ENCODE data around the gene HPRT1.

The HPRT1 gene

GRCh38 chrX:134528960-134529359 lies 69.0 kb downstream of the HPRT1 start:
- Histone ChIP-seq H3K27me3 (ENCODE audit: insufficient read depth, low read length) (no peaks in the 10 kb centered on the region; the same call in 1 of the 2 replicates), H3K4me1 (ENCODE audit: insufficient read depth, low read length) (no peaks in the 10 kb centered on the region), H3K9me3 (ENCODE audit: insufficient read depth, low read depth, low read length) (no peaks in the 10 kb centered on the region), H3K27ac (ENCODE audit: low read length) (no peak overlapping the region), H3K36me3 (ENCODE audit: insufficient read depth, low read depth, low read length) (no peaks in the 10 kb centered on the region), H3K9ac (ENCODE audit: low read depth, low read length) (no peak overlapping the region), H3K4me3 (ENCODE audit: low read length) (no peak overlapping the region)

DNA sequence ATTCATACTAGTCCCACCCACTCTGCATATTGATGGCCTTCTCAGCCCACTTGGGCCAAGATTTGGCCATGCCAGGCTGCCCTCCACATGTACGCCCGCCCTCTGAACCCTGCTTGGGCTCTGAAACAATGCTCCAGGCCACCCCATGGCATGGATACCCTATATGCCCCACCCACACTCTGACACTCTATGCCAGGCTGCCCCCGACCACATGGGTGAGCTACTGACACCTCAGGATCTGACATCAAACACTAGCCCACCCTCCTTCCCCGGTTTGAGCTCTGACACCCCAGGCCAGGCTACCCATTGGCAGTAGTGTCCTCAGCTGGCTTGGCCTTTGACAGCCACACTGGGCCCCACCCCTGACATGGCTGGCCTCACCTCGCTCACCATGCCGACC lies 69.5 kb downstream of the HPRT1 start:
- Histone ChIP-seq H3K27ac (ENCODE audit: low read length) (no peak overlapping the region), H3K9ac (ENCODE audit: low read depth, low read length) (no peak overlapping the region), H3K4me3 (ENCODE audit: low read length) (no peak overlapping the region), H3K4me1 (ENCODE audit: insufficient read depth, low read length) (no peaks in the 10 kb centered on the region), H3K36me3 (ENCODE audit: insufficient read depth, low read depth, low read length) (no peaks in the 10 kb centered on the region), H3K9me3 (ENCODE audit: insufficient read depth, low read depth, low read length) (no peaks in the 10 kb centered on the region), H3K27me3 (ENCODE audit: insufficient read depth, low read length) (peaks cover 2% of the 10 kb centered on the region; the same call in 1 of the 2 replicates)

DNA sequence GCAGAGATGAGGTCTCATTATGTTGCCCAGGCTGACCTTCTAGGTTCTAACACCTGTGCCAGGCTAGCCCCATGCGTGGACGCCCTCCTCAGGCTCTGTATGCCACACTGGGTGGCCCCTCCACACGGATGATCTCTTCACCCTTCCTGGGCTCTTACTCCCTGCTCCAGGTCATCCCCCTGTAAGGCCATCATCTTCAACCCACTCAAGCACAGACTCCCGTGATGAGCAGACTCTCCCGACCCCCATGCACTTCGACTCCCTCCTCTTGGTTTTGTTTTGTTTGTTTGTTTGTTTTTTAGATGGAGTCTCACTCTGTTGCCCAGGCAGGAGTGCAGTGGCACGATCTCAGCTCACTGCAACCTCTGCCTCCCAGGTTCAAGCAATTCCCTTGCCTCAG lies 70.9 kb downstream of the HPRT1 start:
- Histone ChIP-seq H3K9ac (ENCODE audit: low read depth, low read length) (no peak overlapping the region), H3K27me3 (ENCODE audit: insufficient read depth, low read length) (peaks cover 6% of the 10 kb centered on the region; the same call in 1 of the 2 replicates)

GRCh38 chrX:134533352-134533751 lies 73.4 kb downstream of the HPRT1 start:
- Histone ChIP-seq H3K36me3 (ENCODE audit: insufficient read depth, low read depth, low read length) (no peaks in the 10 kb centered on the region), H3K9ac (ENCODE audit: low read depth, low read length) (no peak overlapping the region), H3K27me3 (ENCODE audit: insufficient read depth, low read length) (peaks cover 6% of the 10 kb centered on the region; the same call in 1 of the 2 replicates), H3K4me1 (ENCODE audit: insufficient read depth, low read length) (peaks cover 4% of the 10 kb centered on the region; the same call in 1 of the 2 replicates), H3K4me3 (ENCODE audit: low read length) (peak overlapping the region; percentile 6; the same call in 1 of the 2 replicates), H3K27ac (ENCODE audit: low read length) (no peak overlapping the region), H3K9me3 (ENCODE audit: insufficient read depth, low read depth, low read length) (no peaks in the 10 kb centered on the region)

More for the DNA sequence above, 70.9 kb downstream of the HPRT1 start:
- Histone ChIP-seq H3K4me3 (ENCODE audit: low read length) (no peak overlapping the region), H3K36me3 (ENCODE audit: insufficient read depth, low read depth, low read length) (no peaks in the 10 kb centered on the region), H3K9me3 (ENCODE audit: insufficient read depth, low read depth, low read length) (no peaks in the 10 kb centered on the region), H3K27ac (ENCODE audit: low read length) (no peak overlapping the region), H3K4me1 (ENCODE audit: insufficient read depth, low read length) (no peaks in the 10 kb centered on the region)

GRCh38 chrX:134533952-134534351 lies 74.0 kb downstream of the HPRT1 start:
- no peaks in the 10 kb centered on the region for H3K36me3 ChIP-seq (ENCODE audit: insufficient read depth, low read depth, low read length)
- peaks cover 6% of the 10 kb centered on the region; the same call in 1 of the 2 replicates for H3K27me3 ChIP-seq (ENCODE audit: insufficient read depth, low read length)
- H3K9me3 ChIP-seq (ENCODE audit: insufficient read depth, low read depth, low read length) = no peaks in the 10 kb centered on the region
- H3K4me3 ChIP-seq (ENCODE audit: low read length) = peak overlapping the region; percentile 6; the same call in 1 of the 2 replicates
- H3K4me1 ChIP-seq (ENCODE audit: insufficient read depth, low read length) = peaks cover 4% of the 10 kb centered on the region; the same call in 1 of the 2 replicates
- no peak overlapping the region for H3K27ac ChIP-seq (ENCODE audit: low read length)
- H3K9ac ChIP-seq (ENCODE audit: low read depth, low read length) = no peak overlapping the region

- H3K4me1 ChIP-seq (ENCODE audit: insufficient read depth, low read length) = peaks cover 8% of the 10 kb centered on the region; the same call in 1 of the 2 replicates
- peaks cover 6% of the 10 kb centered on the region; the same call in 1 of the 2 replicates for H3K27me3 ChIP-seq (ENCODE audit: insufficient read depth, low read length)
- no peak overlapping the region for H3K27ac ChIP-seq (ENCODE audit: low read length)
- H3K9ac ChIP-seq (ENCODE audit: low read depth, low read length) = no peak overlapping the region
- no peaks in the 10 kb centered on the region for H3K9me3 ChIP-seq (ENCODE audit: insufficient read depth, low read depth, low read length)
- no peak overlapping the region for H3K4me3 ChIP-seq (ENCODE audit: low read length)
- no peaks in the 10 kb centered on the region for H3K36me3 ChIP-seq (ENCODE audit: insufficient read depth, low read depth, low read length)
These were observed 77.4 kb downstream of the HPRT1 start for GRCh38 chrX:134537179-134537955.

GRCh38 chrX:134538316-134538715 lies 78.4 kb downstream of the HPRT1 start:
- H3K27me3 ChIP-seq (ENCODE audit: insufficient read depth, low read length) = peaks cover 8% of the 10 kb centered on the region; the same call in 1 of the 2 replicates

DNA sequence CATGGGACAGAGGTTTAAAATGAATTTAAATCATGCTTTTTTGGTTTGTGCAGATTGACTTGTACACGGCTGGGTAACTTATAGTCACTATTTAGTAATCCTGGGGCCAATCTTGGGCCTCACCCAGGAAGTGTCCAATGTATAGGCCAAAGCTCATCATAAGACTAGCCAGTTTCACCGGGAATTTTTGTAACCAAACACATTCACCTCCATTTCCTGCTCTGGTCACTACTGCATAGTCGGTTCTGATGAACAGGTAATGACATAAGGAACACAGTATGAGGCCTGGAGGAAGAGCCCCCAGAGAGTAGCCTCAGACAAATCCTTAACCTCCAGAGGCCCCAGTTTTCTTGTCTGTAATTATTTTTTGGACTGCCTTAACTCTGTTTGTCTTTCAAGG lies 81.9 kb downstream of the HPRT1 start:
- H3K9ac ChIP-seq (ENCODE audit: low read depth, low read length) = no peak overlapping the region
- peaks cover 38% of the 10 kb centered on the region; the same call in 1 of the 2 replicates for H3K27me3 ChIP-seq (ENCODE audit: insufficient read depth, low read length)
- peaks cover 24% of the 10 kb centered on the region; the same call in 1 of the 2 replicates for H3K4me1 ChIP-seq (ENCODE audit: insufficient read depth, low read length)
- no peak overlapping the region for H3K27ac ChIP-seq (ENCODE audit: low read length)
- H3K9me3 ChIP-seq (ENCODE audit: insufficient read depth, low read depth, low read length) = no peaks in the 10 kb centered on the region
- H3K36me3 ChIP-seq (ENCODE audit: insufficient read depth, low read depth, low read length) = no peaks in the 10 kb centered on the region
- H3K4me3 ChIP-seq (ENCODE audit: low read length) = no peak overlapping the region

More at GRCh38 chrX:134538316-134538715, 78.4 kb downstream of the HPRT1 start:
- Histone ChIP-seq H3K4me1 (ENCODE audit: insufficient read depth, low read length) (peaks cover 17% of the 10 kb centered on the region; the same call in 1 of the 2 replicates), H3K36me3 (ENCODE audit: insufficient read depth, low read depth, low read length) (no peaks in the 10 kb centered on the region), H3K27ac (ENCODE audit: low read length) (no peak overlapping the region), H3K9ac (ENCODE audit: low read depth, low read length) (no peak overlapping the region), H3K4me3 (ENCODE audit: low read length) (no peak overlapping the region), H3K9me3 (ENCODE audit: insufficient read depth, low read depth, low read length) (no peaks in the 10 kb centered on the region)

DNA sequence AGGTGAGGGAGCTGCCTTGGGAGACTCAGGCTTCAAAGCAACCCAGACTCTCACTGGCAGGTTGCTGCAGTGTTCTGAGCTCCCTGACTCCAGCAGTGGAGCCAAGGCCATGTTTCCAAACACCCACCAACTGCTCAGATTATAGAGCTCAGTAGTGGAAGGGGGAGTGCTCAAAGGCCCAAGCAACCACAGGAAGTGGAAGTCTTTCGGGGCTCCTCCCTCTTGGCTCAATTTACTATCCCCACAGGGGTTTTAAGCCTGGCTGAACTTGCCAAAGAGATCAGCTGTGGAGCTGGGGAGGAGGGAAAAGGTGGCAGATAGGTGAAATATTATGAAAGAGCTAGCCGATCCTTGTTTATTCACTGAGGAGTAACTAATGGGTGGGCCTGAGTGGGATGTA lies 82.5 kb downstream of the HPRT1 start:
- H3K36me3 ChIP-seq (ENCODE audit: insufficient read depth, low read depth, low read length) = no peaks in the 10 kb centered on the region
- H3K9ac ChIP-seq (ENCODE audit: low read depth, low read length) = peak overlapping the region; percentile 61; the same call in 1 of the 2 replicates
- H3K9me3 ChIP-seq (ENCODE audit: insufficient read depth, low read depth, low read length) = no peaks in the 10 kb centered on the region
- H3K27me3 ChIP-seq (ENCODE audit: insufficient read depth, low read length) = peaks cover 44% of the 10 kb centered on the region; the same call in 1 of the 2 replicates
- H3K4me1 ChIP-seq (ENCODE audit: insufficient read depth, low read length) = peaks cover 20% of the 10 kb centered on the region; the same call in 1 of the 2 replicates
- H3K4me3 ChIP-seq (ENCODE audit: low read length) = no peak overlapping the region; the same call in 1 of the 2 replicates
- H3K27ac ChIP-seq (ENCODE audit: low read length) = no peak overlapping the region

DNA sequence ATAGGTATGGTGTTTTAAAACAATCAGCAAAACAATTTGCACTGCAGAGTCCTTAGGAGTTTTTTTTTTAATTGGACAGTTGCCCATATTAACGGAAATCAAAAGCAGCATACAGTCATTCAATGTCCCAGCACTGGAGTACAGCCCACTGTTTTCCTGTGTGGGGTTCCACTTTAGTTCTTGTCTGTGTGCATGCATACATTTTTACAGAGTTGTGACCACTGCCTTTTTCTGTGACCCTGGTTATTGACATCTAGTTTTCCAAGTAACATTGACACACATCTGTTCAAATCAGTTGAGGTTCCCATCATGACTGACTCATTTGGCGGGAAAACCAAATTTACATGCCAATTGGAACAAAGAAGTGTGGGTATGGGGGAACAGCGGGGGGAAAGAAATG lies 83.3 kb downstream of the HPRT1 start:
- Histone ChIP-seq H3K9ac (ENCODE audit: low read depth, low read length) (peak overlapping the region; percentile 61; the same call in 1 of the 2 replicates), H3K4me3 (ENCODE audit: low read length) (peak overlapping the region; percentile 40; the same call in 1 of the 2 replicates), H3K27ac (ENCODE audit: low read length) (no peak overlapping the region), H3K4me1 (ENCODE audit: insufficient read depth, low read length) (peaks cover 20% of the 10 kb centered on the region; the same call in 1 of the 2 replicates), H3K36me3 (ENCODE audit: insufficient read depth, low read depth, low read length) (no peaks in the 10 kb centered on the region), H3K27me3 (ENCODE audit: insufficient read depth, low read length) (peaks cover 52% of the 10 kb centered on the region; the same call in 1 of the 2 replicates), H3K9me3 (ENCODE audit: insufficient read depth, low read depth, low read length) (no peaks in the 10 kb centered on the region)

- Histone ChIP-seq H3K27ac (ENCODE audit: low read length) (no peak overlapping the region), H3K4me3 (ENCODE audit: low read length) (peak overlapping the region; percentile 59; the same call in 1 of the 2 replicates), H3K9ac (ENCODE audit: low read depth, low read length) (peak overlapping the region; percentile 61; the same call in 1 of the 2 replicates), H3K27me3 (ENCODE audit: insufficient read depth, low read length) (peaks cover 58% of the 10 kb centered on the region; the same call in 1 of the 2 replicates), H3K4me1 (ENCODE audit: insufficient read depth, low read length) (peaks cover 20% of the 10 kb centered on the region; the same call in 1 of the 2 replicates), H3K36me3 (ENCODE audit: insufficient read depth, low read depth, low read length) (no peaks in the 10 kb centered on the region), H3K9me3 (ENCODE audit: insufficient read depth, low read depth, low read length) (no peaks in the 10 kb centered on the region)
These were observed 84.2 kb downstream of the HPRT1 start for GRCh38 chrX:134544135-134544512.
